LoVo (cell line): Measurements from ENCODE around the gene KCNQ1.

Experiments
- DNase-seq: peaks from one replicate; pipeline ENCODE4 v3.0.0-alpha.2; 2016; ENCODE audit warnings: low spot score

Gene KCNQ1

DNA sequence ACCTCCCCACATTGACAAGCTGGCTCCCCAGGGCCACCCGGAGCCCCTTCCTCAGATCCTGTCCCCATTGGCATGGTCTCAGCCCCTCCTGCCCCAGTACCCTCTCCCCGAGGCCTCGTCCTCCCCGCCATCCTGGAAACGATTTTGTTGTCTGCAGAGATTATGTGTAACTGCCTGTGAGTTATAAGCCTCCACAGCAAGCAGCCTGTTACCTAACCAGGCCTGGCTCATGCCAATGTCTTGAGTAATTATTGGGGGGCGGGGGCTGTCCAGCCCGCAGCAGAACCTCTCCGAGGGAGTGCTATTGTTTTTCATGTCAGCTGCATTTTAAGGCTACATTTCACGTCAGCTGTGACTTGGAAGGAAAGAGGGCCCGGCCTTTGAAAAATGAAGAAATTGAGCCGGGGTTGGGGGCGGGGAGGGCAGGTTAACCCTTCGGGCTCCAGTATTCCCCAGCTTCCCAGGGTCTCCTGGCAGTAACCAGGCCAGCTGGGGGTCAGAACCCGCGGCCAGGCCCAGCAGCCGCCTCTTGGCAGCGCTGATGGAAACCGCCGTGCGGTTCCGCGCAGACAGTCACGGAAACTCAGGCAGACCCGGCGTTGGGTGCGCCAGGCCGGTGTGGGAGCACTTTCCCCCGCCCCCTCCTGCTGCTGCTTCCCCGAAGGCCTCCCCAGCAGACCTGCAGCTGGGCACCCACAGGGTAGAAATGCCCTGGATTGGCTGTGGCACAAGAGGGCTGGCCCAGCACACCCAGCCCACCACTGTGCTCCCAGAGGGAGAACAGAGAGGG, 381.3 kb downstream of the KCNQ1 start:
- DNase-seq, result no peak

GRCh38 chr11:2826679-2827056, 381.9 kb downstream of the KCNQ1 start:
- no peak for DNase-seq

DNA sequence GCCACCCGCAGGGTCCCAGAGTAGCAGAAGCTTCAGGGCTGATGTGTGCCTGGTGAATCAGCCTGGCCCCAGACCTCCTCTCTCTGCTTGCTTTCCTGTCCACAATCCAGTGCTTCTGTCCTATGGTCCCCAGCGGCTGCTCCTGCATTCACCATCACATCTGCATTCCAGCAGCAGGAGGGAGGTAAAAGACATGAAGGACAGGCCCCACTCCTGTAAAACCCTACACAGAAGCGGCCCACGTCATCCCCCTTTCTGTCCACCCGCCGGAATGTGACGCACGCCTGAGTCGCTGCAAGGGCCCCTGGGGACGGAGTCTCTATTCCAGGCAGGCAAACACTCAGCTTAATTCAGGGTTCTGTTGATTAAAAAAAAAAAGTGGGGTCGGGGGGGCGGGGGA, 382.4 kb downstream of the KCNQ1 start:
- no peak for DNase-seq

DNA sequence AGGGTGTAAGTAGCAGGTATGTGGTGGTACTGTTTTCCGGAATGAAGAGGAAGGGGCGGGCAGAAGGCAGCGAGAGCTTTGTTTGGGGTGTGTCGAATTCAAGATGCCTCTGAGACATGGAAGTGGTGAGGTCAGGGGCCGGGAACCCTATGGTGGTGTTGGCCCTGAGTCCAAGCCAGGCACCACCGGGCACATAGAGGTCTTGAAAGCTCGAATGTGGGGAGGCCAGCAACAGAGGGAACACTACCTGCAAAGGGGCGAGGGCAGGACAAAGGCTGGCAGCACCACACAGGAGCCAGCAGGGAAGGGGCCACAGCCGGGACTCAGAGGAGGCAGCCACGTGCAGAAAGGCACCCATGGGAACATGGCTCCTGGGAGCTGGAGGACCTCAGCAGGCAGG, 383.0 kb downstream of the KCNQ1 start:
- no peak for DNase-seq

- no peak for DNase-seq
These were observed 383.9 kb downstream of the KCNQ1 start for GRCh38 chr11:2828585-2829330.

DNA sequence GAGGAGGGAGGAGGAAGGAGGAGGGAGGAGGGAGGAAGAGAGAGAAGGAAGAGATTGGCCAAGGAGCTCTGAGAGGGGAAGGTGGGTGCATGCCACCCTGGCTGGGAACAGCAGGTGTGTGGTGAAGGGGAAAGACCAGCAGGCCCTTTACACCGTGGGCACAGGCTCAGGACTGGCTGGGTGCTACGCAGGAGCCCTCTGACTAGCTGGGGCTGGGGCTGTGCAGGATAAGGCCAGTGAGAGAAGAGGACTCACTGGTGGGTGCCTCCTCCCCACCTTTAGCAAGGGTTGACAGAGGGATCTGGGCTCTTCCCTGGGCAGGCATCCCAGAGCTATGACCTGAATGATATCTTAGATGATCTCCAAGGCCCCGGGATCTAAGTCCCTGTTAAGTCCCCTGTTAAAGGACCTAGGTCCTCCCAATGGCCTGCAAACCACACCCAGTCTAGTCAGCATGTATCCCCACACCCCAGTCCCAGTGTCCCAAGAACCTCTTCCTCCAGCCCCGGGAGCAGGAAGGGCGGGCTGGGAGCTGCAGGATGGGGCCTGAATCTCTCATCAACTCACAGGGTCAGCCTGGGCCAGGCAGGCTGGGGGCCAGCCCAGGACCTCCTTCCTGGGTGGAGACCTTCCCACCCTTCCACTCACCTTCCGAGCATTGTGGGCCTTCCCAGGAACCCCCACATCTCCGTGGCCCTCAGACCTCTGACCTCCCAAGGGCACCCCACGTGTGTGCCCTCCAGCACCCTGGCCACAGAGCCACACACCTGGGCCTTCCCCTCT, 385.4 kb downstream of the KCNQ1 start:
- no peak for DNase-seq

DNA sequence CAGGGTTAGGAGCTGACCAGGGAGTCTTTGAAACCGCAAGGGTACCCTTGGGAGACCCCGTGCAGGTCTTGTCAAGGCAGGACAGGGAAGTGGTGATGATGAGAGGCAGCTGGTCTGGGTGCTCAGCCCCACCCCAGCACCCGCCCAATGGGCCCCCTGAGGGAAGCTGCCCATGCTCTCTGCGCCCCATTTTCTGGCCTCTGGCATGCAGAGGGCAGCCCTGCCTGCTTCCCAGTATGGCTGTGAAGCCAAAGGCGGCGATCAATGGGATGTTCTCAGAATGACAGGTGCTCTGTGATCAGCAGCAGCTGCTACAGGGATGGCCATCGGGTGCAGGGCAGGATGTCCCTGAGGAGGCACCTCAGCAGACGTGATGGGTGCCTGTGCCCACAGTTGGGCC, 386.1 kb downstream of the KCNQ1 start:
- no peak for DNase-seq

DNA sequence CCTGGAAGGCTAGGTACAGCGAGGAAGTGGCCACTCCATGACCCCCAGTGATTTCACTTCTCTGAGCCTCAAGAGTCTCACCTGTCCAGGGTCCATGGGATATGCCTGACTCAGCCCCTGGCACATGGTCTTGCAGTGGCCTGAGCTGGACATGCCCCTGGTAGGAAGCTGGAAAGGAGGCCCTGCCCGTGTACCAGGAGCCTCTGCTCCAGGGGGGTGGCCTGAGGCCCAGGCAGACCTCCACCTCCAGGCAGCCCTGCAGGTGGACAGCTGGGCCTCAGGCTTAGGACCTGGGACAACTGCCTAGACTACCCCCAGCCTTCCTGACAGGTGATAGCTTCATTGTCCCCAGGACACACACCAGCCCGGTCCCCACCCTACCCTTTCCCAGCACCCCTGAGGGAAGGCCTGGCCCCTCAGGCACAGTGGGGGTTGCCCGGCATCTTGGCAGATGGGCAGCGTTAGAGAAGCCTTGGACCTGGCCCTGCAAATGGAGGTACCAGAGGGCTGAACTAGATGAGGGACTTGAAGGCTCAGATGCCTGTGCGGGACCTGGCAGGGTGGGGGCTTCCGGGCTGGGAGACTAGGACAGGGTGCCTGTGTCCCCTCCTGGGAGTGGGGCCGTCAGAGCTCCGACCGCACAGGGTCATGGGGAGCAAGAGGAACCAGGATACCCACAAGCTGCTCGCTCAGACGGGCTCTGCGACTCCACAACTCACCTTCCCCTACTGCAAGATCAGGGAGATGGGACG, 387.1 kb downstream of the KCNQ1 start:
- no peak for DNase-seq

DNA sequence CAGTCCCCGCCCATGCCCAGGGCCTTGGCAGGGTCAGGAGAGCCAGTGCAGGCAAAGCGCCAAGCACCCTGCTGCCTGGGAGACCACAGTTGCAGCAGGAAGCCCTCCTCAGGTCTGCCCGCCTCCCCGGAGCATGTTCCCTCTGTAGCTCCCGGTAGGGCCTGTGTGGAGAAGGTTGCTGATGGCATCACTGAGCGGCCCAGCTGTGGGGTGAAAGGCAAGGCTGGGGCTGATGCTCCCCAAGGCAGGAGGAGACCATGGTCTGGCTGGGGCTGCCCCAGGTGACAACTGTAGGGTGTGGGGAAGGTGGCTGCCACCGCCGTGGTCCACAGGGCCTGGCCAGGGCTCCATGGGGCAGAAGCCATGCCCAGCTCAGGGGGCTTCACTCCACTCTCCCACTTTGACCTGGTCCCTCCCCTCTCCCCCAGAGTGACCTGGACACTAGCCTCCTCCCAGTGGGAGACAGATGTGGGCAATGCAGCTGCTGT, 387.8 kb downstream of the KCNQ1 start:
- DNase-seq, result no peak

DNA sequence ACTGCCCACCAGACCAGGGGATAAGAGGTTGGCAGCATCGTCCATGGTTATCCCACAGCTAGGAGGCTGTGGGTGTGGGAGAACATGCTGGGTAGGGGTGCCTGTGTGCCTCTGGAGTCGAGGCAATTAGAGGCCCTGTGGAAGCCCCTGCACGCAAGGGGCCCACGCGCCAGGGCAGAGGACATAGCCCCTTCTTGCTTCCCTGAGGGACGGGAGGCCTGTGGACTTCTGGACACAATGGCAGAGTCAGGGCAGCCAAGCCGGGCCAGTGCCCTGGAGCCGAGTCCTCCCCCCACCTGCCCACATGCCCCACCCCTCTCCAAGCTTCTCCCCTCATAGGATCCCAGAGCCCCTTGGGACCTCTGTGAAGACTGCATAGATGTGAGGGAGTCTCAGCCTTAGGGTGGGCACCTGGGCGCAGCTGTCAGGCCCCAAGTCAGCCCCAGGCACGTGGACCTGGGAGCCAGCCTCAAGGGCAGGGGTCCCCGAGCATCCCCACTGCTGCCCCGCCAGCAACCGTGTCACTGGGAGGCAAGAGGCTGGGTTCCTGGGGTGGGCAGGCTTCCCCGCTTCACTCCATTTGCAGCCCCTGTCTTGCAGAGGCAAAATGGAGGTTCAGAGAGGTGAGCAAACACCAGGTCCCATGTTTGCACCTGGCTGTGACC, 388.4 kb downstream of the KCNQ1 start:
- DNase-seq, result no peak

GRCh38 chr11:2833716-2834502, 389.1 kb downstream of the KCNQ1 start:
- DNase-seq, result no peak

DNA sequence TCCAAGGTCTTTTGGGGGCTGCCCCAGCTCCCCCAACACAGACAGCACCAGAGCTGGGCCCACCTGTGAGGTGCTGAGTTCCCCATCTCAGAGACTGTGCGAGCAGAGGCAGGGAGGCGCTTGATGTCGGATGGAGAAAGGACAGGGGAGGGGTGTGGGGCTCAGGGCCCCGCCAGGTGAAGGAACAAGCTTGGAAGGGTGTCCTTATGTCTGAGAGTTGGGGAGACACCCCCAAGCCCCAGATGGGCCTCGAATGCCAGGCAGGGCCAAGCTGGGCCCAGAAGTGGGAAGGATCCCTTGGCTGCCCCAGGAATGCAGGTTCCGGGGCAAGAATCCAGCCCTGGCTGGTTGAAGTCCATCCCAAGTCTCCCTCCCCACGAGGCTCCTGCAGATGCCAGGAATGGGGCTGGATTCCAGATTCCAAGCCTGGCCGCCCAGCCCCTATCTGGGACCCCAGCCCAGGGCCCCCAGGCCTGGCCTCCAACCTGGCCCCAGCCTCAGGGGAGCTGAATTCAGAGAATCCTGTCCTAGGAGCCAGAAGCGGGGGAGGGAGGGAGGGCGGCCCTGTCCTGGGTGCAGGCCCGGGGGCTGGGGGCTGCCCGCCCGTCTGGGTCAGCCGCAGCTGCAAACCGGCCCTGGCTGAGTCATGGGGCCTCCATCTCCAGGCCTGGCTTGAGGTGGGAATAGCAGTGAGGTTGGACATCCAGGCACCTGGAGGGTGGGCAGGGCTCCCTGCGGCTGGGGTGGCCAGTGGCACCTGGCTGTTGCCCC, 389.9 kb downstream of the KCNQ1 start:
- DNase-seq, result no peak

GRCh38 chr11:2835296-2835695, 390.5 kb downstream of the KCNQ1 start:
- DNase-seq, result no peak

DNA sequence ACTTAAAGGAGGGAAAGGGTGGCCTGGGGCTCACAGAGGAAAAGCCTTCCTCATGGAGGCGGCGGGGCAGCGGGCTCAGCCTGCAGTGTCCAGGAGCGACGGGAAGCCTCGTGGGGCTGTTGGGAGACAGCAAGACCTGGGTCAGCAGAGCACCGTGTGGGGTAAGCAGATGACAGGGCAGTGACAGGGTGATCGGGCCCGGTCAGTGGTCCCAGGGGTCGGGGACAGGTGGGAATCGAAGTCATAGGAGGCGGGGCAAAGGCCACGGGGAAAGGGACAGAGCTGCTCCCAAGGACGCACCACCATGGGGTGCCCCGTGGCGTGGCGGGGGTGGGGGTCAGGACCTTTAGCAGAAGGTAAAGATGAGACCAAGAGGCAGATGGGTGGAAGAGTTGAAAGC, 390.9 kb downstream of the KCNQ1 start:
- no peak for DNase-seq

DNA sequence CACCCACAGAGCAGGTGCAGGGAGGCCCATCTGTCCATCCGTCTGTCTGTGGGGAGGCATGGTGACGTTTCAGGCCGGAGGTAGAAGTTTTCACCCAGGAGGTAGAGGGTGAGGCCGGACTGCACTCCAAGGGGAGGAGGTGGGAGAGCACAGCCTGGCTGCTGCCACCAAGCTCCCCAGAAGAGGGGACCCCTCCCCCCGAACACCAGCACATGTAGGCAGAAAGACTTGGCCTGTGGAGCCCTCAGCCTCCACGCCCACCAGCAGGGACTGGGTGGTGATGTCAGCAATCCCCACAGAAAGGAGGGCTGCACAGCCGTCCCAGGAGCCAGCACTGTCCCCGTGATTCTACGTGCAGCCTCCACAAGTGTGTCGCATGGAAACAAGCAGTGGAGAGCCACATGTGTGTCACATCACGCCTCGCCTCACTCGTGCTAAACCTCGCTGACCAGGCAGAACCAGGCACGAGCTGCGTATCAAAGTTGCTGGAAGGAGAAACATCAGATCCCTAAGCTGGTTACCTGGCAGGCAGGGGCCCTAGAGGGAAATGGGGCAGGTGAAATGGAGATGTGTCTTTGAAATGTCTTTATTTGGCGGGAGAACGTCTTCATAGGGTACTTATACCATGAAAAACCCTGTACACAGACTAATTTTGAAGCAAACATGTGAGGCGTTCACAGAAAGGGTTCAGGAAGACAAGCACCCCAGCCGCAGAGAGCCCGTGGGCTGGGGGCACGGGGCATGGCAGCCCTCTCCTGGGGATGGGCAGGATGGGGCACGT, 391.7 kb downstream of the KCNQ1 start:
- no peak for DNase-seq

- DNase-seq, result no peak
These were observed 392.3 kb downstream of the KCNQ1 start for GRCh38 chr11:2837096-2837601.

- DNase-seq, result no peak
These were observed 392.8 kb downstream of the KCNQ1 start for GRCh38 chr11:2837651-2838050.

DNA sequence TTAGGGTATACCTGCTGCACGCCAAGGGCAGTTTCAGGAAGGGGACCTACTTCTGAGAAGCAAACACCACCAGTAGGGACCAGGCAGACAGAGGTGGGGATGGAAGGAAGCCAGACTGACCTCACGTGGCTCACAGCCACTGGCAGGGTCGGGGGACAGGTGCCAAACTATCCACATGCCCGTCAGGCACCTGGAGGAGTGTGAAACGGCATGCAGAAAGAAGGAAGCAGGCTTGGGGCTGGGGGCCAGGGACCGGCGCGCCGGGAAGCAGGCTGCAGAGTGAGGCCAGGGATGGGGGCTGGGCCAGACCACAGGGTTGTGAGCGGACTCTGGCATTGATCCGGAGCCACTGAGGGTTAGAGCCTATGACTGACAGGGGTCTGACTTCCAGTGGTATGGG, 393.3 kb downstream of the KCNQ1 start:
- DNase-seq, result no peak
